Trophoblast cell (in vitro differentiated cells and primary cell): ENCODE data around the gene NPEPL1.
A peak's percentile ranks its signal among the peaks of the same experiment; 100 is the strongest.

Experiments used
- DNase-seq, 2 donors: peaks; one replicate each; pipeline ENCODE4 v3.0.0-alpha.2; 2016
- H2AFZ ChIP-seq: 2 replicates; pipeline ENCODE4 v1.6.1; 2013; ENCODE audit warnings: low read length, moderate library complexity, mild to moderate bottlenecking; ENCODE audit not compliant: insufficient read depth, poor library complexity
- H2AK5ac ChIP-seq: 2 replicates; pipeline ENCODE4 v1.6.1; 2013; ENCODE audit warnings: mild to moderate bottlenecking, low read length
- H2BK120ac ChIP-seq: 2 replicates; pipeline ENCODE4 v1.6.1; 2013; ENCODE audit warnings: low read length, mild to moderate bottlenecking, moderate library complexity; ENCODE audit not compliant: insufficient read depth, poor library complexity
- H2BK12ac ChIP-seq: 2 replicates; pipeline ENCODE4 v1.6.1; 2013; ENCODE audit warnings: mild to moderate bottlenecking, low read length, moderate library complexity
- H2BK5ac ChIP-seq: 2 replicates; pipeline ENCODE4 v1.6.1; 2013; ENCODE audit warnings: low read length, low read depth, moderate library complexity, mild to moderate bottlenecking; ENCODE audit not compliant: poor library complexity
- H3K14ac ChIP-seq: 2 replicates; pipeline ENCODE4 v1.6.1; 2013; ENCODE audit warnings: mild to moderate bottlenecking, low read length
- H3K18ac ChIP-seq: 2 replicates; pipeline ENCODE4 v1.6.1; 2013; ENCODE audit warnings: mild to moderate bottlenecking, low read length
- H3K23ac ChIP-seq: 2 replicates; pipeline ENCODE4 v1.6.1; 2013; ENCODE audit warnings: low read length
- H3K27ac ChIP-seq: 2 replicates; pipeline ENCODE4 v1.5.1; 2013; ENCODE audit warnings: low read depth, mild to moderate bottlenecking, inconsistent platforms, low read length, moderate library complexity
- H3K27me3 ChIP-seq: 2 replicates; pipeline ENCODE4 v1.6.1; 2013; ENCODE audit warnings: inconsistent platforms, mild to moderate bottlenecking, low read length, moderate library complexity; ENCODE audit not compliant: insufficient read depth
- H3K36me3 ChIP-seq, 2 experiments: 1 replicate in 1 of 2; 2 replicates in 1 of 2; pipeline ENCODE4 v1.6.1; 2013; ENCODE audit warnings: low read length in 2 of 2, mild to moderate bottlenecking in 2 of 2, moderate library complexity in 1 of 2; ENCODE audit not compliant: insufficient read depth in 2 of 2, control insufficient read depth in 1 of 2
- H3K4ac ChIP-seq: 2 replicates; pipeline ENCODE4 v1.6.1; 2013; ENCODE audit warnings: low read depth, mild to moderate bottlenecking, low read length, moderate library complexity
- H3K4me1 ChIP-seq, 2 experiments: 1 replicate in 1 of 2; 2 replicates in 1 of 2; pipeline ENCODE4 v1.6.1; 2013; ENCODE audit warnings: low read length in 2 of 2, mild to moderate bottlenecking in 2 of 2, moderate library complexity in 1 of 2; ENCODE audit not compliant: insufficient read depth in 2 of 2, control insufficient read depth in 1 of 2
- H3K4me2 ChIP-seq: 2 replicates; pipeline ENCODE4 v1.6.1; 2013; ENCODE audit warnings: inconsistent platforms, mild to moderate bottlenecking, low read length, moderate library complexity
- H3K4me3 ChIP-seq: 2 replicates; pipeline ENCODE4 v1.5.1; 2013; ENCODE audit warnings: mild to moderate bottlenecking, low read depth, low read length, inconsistent platforms
- H3K79me1 ChIP-seq: one replicate; pipeline ENCODE4 v1.6.1; 2013; ENCODE audit warnings: low read length
- H3K79me2 ChIP-seq: 2 replicates; pipeline ENCODE4 v1.6.1; 2013; ENCODE audit warnings: low read length, mild to moderate bottlenecking; ENCODE audit not compliant: control insufficient read depth, insufficient read depth, poor library complexity
- H3K9ac ChIP-seq: 2 replicates; pipeline ENCODE4 v1.6.1; 2013; ENCODE audit warnings: mild to moderate bottlenecking, low read length
- H3K9me3 ChIP-seq: 2 replicates; pipeline ENCODE4 v1.6.1; 2013; ENCODE audit warnings: low read depth, mild to moderate bottlenecking, control low read depth, inconsistent platforms, low read length; ENCODE audit not compliant: insufficient read depth
- H4K12ac ChIP-seq: 2 replicates; pipeline ENCODE4 v1.6.1; 2013; ENCODE audit warnings: low read depth, mild to moderate bottlenecking, low read length, moderate library complexity
- H4K8ac ChIP-seq: 2 replicates; pipeline ENCODE4 v1.6.1; 2013; ENCODE audit warnings: low read depth, mild to moderate bottlenecking, low read length, moderate library complexity
- H4K91ac ChIP-seq: one replicate; pipeline ENCODE4 v1.6.1; 2013; ENCODE audit warnings: low read depth, mild to moderate bottlenecking, low read length, moderate library complexity
- WGBS: extraction: QIAGEN DNeasy Blood & Tissue Kit; methylation state at CpG from one replicate; pipeline ENCODE4 v1.1.7; 2013; ENCODE audit warnings: missing lambda C conversion rate; ENCODE audit not compliant: insufficient read length, insufficient coverage; ENCODE audit errors: extremely low coverage; 5-methylcytosine and 5-hydroxymethylcytosine counted together

Gene NPEPL1

DNA sequence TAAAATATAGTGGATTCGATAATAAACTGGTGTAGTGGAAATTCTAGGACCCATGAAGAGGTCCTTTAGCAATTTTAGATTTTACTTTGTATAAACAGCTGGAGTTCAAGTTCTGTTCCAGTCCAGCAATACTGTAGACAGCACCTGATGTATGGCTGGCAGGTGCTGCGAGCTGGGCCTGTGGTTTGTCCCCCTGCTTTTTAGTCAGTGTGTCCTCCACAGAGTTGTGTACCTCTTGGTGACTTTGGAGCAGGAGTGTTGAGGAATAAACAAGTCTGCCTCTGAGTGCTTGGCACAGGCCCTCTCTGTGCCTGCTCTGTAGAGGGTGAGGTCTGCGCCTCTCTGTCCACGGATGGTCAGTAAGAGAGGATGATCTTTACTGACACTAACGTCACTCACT lies 27.7 kb upstream of the NPEPL1 start:
- Histone ChIP-seq H4K8ac (no peak overlapping the region), H3K27ac (no peak overlapping the region), H4K12ac (no peak overlapping the region), H3K4me1 (no peaks in the 10 kb centered on the region), H3K4me3 (no peak overlapping the region), H3K27me3 (no peaks in the 10 kb centered on the region), H3K9ac (no peak overlapping the region), H2BK5ac (no peak overlapping the region), H3K4me2 (no peak overlapping the region), H3K9me3 (no peaks in the 10 kb centered on the region), H4K91ac (no peak overlapping the region), H3K79me2 (peaks cover 1% of the 10 kb centered on the region), H2BK12ac (no peak overlapping the region), H3K79me1 (no peaks in the 10 kb centered on the region), H3K23ac (no peak overlapping the region), H2AK5ac (no peak overlapping the region), H3K36me3 (peaks cover 22 to 31% of the 10 kb centered on the region in 2 experiments), H2BK120ac (no peak overlapping the region), H3K18ac (no peak overlapping the region), H2AFZ (no peak overlapping the region), H3K14ac (no peak overlapping the region), H3K4ac (no peak overlapping the region)
- no peak for DNase-seq
- whole genome bisulfite sequencing, result no CpG with 5 or more reads among the region's 5 CpGs

- Histone ChIP-seq H3K14ac (no peak overlapping the region), H3K23ac (no peak overlapping the region), H3K4me1 (no peaks in the 10 kb centered on the region), H3K79me2 (peaks cover 1% of the 10 kb centered on the region), H3K4me2 (no peak overlapping the region), H2BK120ac (no peak overlapping the region), H3K79me1 (no peaks in the 10 kb centered on the region), H3K27ac (no peak overlapping the region), H2AFZ (no peak overlapping the region), H3K18ac (no peak overlapping the region), H4K8ac (no peak overlapping the region), H3K27me3 (no peaks in the 10 kb centered on the region), H3K9me3 (no peaks in the 10 kb centered on the region), H2AK5ac (no peak overlapping the region), H3K36me3 (peaks cover 25 to 33% of the 10 kb centered on the region in 2 experiments), H4K12ac (no peak overlapping the region), H2BK12ac (no peak overlapping the region), H2BK5ac (no peak overlapping the region), H3K4me3 (no peak overlapping the region), H3K4ac (no peak overlapping the region), H4K91ac (no peak overlapping the region), H3K9ac (no peak overlapping the region)
- DNase-seq, result peak; percentile 97 to 98
- no CpG with 5 or more reads among the region's 11 CpGs for WGBS
These were observed 27.0 kb upstream of the NPEPL1 start for GRCh38 chr20:58665606-58666005.

DNA sequence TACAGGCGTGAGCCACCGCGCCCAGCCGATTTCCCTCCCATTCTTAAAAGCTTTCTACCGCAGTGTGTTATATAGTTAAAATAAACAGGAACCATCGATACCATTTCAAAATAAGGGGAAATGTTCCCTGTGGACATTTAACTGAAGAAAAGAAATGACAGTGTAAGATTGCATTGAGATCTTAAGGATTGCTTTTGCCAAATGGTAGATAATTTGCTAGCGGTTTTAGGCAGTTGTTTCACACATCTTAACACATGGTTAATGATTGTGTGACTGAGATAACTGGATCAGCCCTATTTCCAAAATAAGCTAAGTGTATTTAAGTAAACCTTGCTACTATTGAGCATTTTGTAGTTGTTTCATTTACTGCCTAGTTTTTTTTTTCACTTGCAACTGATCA lies 25.9 kb upstream of the NPEPL1 start:
- Histone ChIP-seq H3K4me1 (no peaks in the 10 kb centered on the region), H3K4ac (no peak overlapping the region), H2AK5ac (no peak overlapping the region), H3K36me3 (peaks cover 21 to 32% of the 10 kb centered on the region in 2 experiments), H2BK12ac (no peak overlapping the region), H3K4me3 (no peak overlapping the region), H3K18ac (no peak overlapping the region), H4K12ac (no peak overlapping the region), H2BK5ac (no peak overlapping the region), H2BK120ac (no peak overlapping the region), H3K79me1 (no peaks in the 10 kb centered on the region), H4K8ac (no peak overlapping the region), H3K27me3 (no peaks in the 10 kb centered on the region), H4K91ac (no peak overlapping the region), H3K4me2 (no peak overlapping the region), H3K23ac (no peak overlapping the region), H3K27ac (no peak overlapping the region), H3K14ac (no peak overlapping the region), H3K79me2 (peaks cover 1% of the 10 kb centered on the region), H3K9me3 (no peaks in the 10 kb centered on the region), H3K9ac (no peak overlapping the region), H2AFZ (no peak overlapping the region)
- WGBS, result no CpG with 5 or more reads among the region's 7 CpGs
- DNase-seq, result no peak

GRCh38 chr20:58667975-58668374 lies 24.6 kb upstream of the NPEPL1 start:
- H4K12ac ChIP-seq, result no peak overlapping the region

More at GRCh38 chr20:58667975-58668374, 24.6 kb upstream of the NPEPL1 start:
- Histone ChIP-seq H3K79me2 (no peaks in the 10 kb centered on the region), H3K9me3 (no peaks in the 10 kb centered on the region), H3K4me3 (no peak overlapping the region), H4K8ac (no peak overlapping the region), H3K4me2 (no peak overlapping the region), H3K27me3 (no peaks in the 10 kb centered on the region), H3K79me1 (no peaks in the 10 kb centered on the region), H3K23ac (no peak overlapping the region), H3K4me1 (no peaks in the 10 kb centered on the region), H3K4ac (no peak overlapping the region), H3K27ac (no peak overlapping the region), H2AFZ (no peak overlapping the region), H4K91ac (no peak overlapping the region), H2BK120ac (no peak overlapping the region), H3K9ac (no peak overlapping the region), H3K14ac (no peak overlapping the region), H2AK5ac (no peak overlapping the region), H2BK12ac (no peak overlapping the region), H2BK5ac (no peak overlapping the region), H3K36me3 (peaks cover 18 to 32% of the 10 kb centered on the region in 2 experiments), H3K18ac (no peak overlapping the region)
- WGBS, result no CpG with 5 or more reads among the region's 5 CpGs
- peak; percentile 34 to 40 for DNase-seq
